ENCODE measurements around the gene IPCEF1.

The IPCEF1 gene

DNA sequence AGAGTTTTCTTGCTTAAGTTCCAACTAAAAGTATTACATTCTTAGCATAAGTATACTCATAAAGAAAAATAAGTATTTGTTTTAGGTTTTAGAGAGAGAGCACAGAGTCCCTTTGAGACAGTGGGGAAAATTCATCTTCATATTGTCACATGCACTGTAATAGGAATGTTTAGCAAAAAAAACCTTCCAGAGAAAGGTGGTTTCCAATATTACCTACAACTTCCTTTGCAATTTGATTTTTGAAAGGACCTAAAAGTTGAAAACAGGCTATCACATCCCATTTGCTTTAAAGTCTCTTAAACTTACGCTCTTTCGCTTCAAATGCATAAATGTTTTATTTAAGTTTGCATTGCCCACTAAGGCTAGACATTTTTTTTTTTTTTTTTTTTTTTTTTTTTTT lies 231.2 kb downstream of the IPCEF1 start:
- Histone ChIP-seq H3K27me3 (no peaks in the 10 kb centered on the region), H3K4me3 (no peak overlapping the region), H3K36me3 (no peaks in the 10 kb centered on the region), H3K4me2 (peak overlapping the region in 6 of 11 experiments; percentile 14 to 65 (median 37); a peak in 7 of 22 replicates), H3K9me3 (replicated peaks in 1 of 11) (peaks cover 15 to 28% (median 22%) of the 10 kb centered on the region in 11 experiments), H3K9ac (no peak overlapping the region), H3K27ac (peak overlapping the region in 7 of 11 experiments; percentile 11 to 70 (median 48); a peak in 9 of 22 replicates), H3K4me1 (peaks cover 0 to 50% (median 16%) of the 10 kb centered on the region in 10 experiments; a peak in 15 of 20 replicates), H4K20me1 (no peaks in the 10 kb centered on the region)
- no peak for TF ChIP-seq Cebpa-rat (IDR thresholded peaks at IDR 0.05)

DNA sequence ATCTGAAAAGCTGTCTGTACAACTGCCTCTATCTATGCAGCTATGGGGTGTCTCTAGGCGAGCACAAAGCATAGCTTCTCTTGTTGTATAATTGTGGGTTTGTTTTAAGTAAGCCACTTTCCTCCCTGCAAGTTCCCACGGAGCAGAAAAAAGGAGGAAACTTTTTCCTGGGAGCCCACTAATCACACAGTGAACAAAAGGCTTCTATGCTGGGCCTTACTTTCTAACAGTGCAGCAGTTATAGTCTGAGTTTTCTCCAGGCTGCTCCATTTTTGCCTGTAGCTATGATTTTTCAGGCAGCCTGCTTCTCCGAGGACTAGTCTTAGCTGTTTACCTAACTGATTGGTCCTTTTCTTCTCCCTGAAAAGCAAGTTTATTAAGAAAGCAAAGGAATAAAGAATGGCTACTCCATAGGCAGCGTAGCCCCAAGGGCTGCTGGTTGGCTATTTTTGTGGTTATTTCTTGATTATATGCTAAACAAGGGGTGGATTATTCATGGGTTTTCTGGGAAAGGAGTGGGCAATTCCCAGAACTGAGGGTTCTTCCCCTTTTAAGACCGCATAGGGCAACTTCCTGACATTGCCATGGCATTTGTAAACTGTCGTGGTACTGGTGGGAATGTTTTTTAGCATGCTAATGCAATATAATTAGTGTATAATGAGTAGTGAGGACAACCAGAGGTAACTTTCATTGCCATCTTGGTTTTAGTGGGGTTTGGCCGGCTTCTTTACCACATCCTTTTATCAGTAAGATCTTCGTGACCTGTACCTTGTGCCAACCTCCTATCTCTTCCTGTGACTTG lies 233.2 kb downstream of the IPCEF1 start:
- Histone ChIP-seq H3K9ac (no peak overlapping the region), H3K36me3 (no peaks in the 10 kb centered on the region), H3K27me3 (no peaks in the 10 kb centered on the region), H3K4me2 (peak overlapping the region in 3 of 11 experiments; percentile 13 to 34 (median 30); a peak in 5 of 22 replicates), H3K27ac (peak overlapping the region in 3 of 11 experiments; percentile 46 to 64 (median 50); a peak in 5 of 22 replicates), H3K4me1 (peaks cover 0 to 50% (median 16%) of the 10 kb centered on the region in 10 experiments; a peak in 15 of 20 replicates), H4K20me1 (no peaks in the 10 kb centered on the region), H3K9me3 (replicated peaks in 1 of 11) (peaks cover 15 to 28% (median 22%) of the 10 kb centered on the region in 11 experiments), H3K4me3 (no peak overlapping the region)
- no peak for TF ChIP-seq Cebpa-rat (IDR thresholded peaks at IDR 0.05)

DNA sequence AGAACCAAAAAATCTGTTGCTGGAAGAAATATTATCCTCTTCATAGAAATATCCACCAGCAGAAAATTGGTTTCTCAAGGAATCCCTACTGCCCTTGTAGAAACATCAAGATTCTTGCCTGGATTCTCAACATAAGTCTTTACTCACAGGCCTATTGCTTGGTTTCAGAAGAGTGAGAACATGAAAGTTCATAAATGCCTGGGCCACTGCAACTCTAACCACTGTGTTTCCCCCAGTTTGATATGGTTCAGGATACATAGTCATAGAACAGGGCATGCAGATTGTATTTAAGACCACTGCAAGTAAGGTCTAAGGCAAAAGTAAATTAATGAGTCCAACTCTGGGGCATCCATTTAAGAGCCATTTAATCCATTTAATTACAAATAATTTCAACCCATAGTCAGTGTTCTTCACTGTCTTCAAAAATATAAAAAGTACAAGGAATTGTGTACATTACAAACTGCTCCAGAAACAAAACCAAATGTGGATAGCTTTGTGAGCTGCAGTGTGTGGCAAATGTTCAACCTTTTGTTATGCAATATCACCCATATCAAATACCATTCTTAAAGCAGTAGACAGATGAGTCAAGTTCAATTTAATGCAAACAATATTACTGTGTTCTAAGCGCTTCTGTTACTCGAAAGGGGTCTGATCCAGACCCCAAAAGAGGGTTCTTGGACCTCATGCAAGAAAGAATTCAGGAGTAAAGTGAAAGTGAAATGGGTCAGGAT lies 234.2 kb downstream of the IPCEF1 start:
- no peak for TF ChIP-seq Cebpa-rat (IDR thresholded peaks at IDR 0.05)
- H3K9me3 ChIP-seq (replicated peaks in 1 of 11), result peaks cover 15 to 28% (median 22%) of the 10 kb centered on the region in 11 experiments
- no peaks in the 10 kb centered on the region for H3K36me3 ChIP-seq

DNA sequence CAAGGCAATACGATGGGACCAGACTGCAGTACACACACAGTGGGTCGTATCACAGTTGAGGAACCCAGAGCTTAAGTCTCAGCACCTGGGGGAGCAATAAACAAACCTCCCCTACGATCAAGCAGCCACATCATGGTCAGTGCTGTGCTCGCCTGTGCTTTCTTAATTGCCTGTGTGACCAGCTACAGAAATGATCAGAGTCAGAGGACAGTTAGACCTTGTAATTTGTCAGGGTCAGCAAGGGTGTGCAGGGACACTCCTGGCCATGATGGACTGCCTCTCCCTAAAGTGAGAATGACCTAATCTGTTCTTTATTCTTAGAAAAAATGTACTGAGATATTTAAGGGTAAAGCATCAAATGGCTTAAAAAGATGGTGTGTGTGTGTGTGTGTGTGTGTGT lies 239.1 kb downstream of the IPCEF1 start:
- Histone ChIP-seq H3K9me3 (replicated peaks in 1 of 11) (peaks cover 4 to 15% (median 8%) of the 10 kb centered on the region in 11 experiments; a peak in 20 of 22 replicates), H3K4me3 (no peak overlapping the region), H4K20me1 (no peaks in the 10 kb centered on the region), H3K36me3 (no peaks in the 10 kb centered on the region), H3K27ac (no peak overlapping the region), H3K9ac (no peak overlapping the region), H3K4me1 (no peaks in the 10 kb centered on the region; a peak in 1 of 20 replicates), H3K27me3 (no peaks in the 10 kb centered on the region), H3K4me2 (no peak overlapping the region)
- TF ChIP-seq Cebpa-rat (IDR thresholded peaks at IDR 0.05), result no peak

More for the DNA sequence above, 234.2 kb downstream of the IPCEF1 start:
- H3K27me3 ChIP-seq, result no peaks in the 10 kb centered on the region
- no peak overlapping the region for H3K9ac ChIP-seq
- H4K20me1 ChIP-seq, result no peaks in the 10 kb centered on the region
- no peak overlapping the region; a peak in 1 of 22 replicates for H3K27ac ChIP-seq
- H3K4me1 ChIP-seq, result peaks cover 0 to 44% (median 16%) of the 10 kb centered on the region in 10 experiments; a peak in 15 of 20 replicates
- no peak overlapping the region for H3K4me3 ChIP-seq
- H3K4me2 ChIP-seq, result peak overlapping the region in 2 of 11 experiments; percentile 30 to 34; a peak in 2 of 22 replicates

DNA sequence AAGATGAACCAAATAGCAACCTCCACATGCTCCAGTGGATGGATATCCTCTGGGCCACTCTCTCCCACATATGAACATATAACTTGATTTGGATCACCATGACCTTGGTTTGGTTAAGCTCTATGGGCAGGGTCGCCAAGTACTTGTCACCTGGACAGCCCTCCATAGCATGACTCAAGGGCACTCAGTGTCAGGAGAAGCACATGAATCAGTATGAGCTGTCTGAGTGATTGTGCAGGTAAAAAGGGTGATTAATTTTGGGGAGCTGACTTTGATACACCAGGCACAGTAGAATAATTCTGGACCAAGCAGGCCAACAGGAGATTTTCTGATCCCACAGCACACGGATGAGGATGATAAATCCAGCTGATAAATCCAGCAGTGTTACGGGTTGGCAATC lies 243.2 kb downstream of the IPCEF1 start:
- Histone ChIP-seq H3K4me1 (0 out of 20 replicates have a peak, but pooled peaks cover 0 to 6% (median 0%) of the 10 kb centered on the region in 10 experiments), H3K4me2 (no peak overlapping the region), H3K36me3 (no peaks in the 10 kb centered on the region), H4K20me1 (no peaks in the 10 kb centered on the region), H3K27me3 (no peaks in the 10 kb centered on the region), H3K9me3 (replicated peaks in 1 of 11) (peaks cover 0 to 13% (median 0%) of the 10 kb centered on the region in 11 experiments; a peak in 3 of 22 replicates), H3K27ac (no peak overlapping the region), H3K4me3 (no peak overlapping the region), H3K9ac (no peak overlapping the region)
- no peak for TF ChIP-seq Cebpa-rat (IDR thresholded peaks at IDR 0.05)

DNA sequence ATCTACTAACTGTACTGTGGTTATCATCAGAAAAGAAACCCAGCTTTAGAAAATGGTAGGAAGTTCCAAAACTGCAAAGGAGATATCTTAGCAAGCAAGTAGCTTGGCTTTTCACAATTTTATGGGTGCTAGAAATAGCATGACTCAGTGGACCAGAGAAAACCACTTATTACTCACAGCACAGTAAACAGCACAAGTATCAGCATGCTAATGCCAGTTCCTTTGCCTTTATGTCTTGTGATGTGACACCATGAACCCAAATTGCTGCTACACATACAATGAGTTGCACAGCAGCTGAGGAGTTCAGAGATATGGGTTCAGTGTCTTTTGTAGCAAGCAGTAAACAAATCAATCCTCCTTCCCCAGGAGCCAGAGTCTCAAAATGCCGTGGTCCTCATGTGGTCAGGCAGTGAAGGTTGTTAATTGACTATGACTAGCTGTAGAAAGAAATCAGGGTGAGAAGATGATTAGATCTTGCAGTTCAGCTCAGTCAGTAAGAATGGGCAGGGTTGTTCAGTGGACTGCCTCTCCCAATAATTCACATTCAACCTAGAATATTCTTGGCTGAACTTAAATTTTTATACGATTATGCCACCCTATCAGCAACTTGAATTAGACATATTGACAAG lies 244.3 kb downstream of the IPCEF1 start:
- H3K27ac ChIP-seq, result no peak overlapping the region
- no peak for TF ChIP-seq Cebpa-rat (IDR thresholded peaks at IDR 0.05)
- H4K20me1 ChIP-seq, result no peaks in the 10 kb centered on the region

DNA sequence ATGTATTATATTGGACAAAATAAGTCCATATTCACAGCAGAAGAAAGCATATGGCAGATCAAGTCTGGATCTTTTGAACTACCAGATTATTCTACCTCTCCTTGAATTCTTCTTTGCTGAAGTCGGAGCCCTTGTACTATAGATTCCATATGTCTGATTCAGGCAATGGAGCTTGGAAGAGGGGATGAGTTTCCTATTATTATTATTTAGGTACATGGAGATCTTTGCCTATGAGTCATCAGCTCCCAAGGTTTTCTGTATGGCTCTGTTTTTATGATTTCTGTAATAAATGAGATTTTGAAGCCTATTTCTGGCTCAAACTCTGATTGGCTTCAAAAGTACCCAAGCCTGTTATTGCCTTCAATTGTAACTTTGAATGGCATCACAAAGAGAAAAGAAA lies 245.6 kb downstream of the IPCEF1 start:
- TF ChIP-seq Cebpa-rat (IDR thresholded peaks at IDR 0.05), result no peak
- Histone ChIP-seq H3K27me3 (no peaks in the 10 kb centered on the region), H3K36me3 (no peaks in the 10 kb centered on the region), H4K20me1 (no peaks in the 10 kb centered on the region), H3K4me2 (no peak overlapping the region), H3K9me3 (replicated peaks in 1 of 11) (peaks cover 0 to 13% (median 3%) of the 10 kb centered on the region in 11 experiments; a peak in 5 of 22 replicates), H3K9ac (no peak overlapping the region), H3K4me3 (no peak overlapping the region), H3K4me1 (0 out of 20 replicates have a peak, but pooled peaks cover 0 to 6% (median 0%) of the 10 kb centered on the region in 10 experiments), H3K27ac (no peak overlapping the region)

More for the DNA sequence above, 244.3 kb downstream of the IPCEF1 start:
- Histone ChIP-seq H3K4me2 (no peak overlapping the region), H3K4me1 (0 out of 20 replicates have a peak, but pooled peaks cover 0 to 6% (median 0%) of the 10 kb centered on the region in 10 experiments), H3K27me3 (no peaks in the 10 kb centered on the region), H3K9ac (no peak overlapping the region), H3K36me3 (no peaks in the 10 kb centered on the region), H3K4me3 (no peak overlapping the region), H3K9me3 (replicated peaks in 1 of 11) (peaks cover 0 to 13% (median 0%) of the 10 kb centered on the region in 11 experiments; a peak in 3 of 22 replicates)

DNA sequence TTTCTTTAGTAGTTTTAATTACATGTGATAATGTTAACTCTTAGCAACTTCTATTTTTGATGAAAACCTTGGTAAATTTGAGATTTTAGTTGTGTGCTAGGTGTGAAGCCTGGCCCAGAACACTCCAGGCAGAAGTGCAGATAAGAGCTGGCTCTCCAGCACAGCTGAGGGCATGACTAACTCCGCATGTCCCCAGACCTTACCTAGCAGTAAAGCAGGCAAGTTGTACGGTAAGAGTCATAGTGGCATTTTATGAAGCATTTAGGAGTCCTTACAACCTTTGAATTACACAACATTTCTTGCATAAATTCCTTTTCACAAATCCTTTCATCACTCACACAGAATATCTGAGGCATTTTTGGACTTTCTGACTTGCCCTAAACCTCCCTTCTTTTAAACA lies 250.4 kb downstream of the IPCEF1 start:
- Histone ChIP-seq H3K27me3 (no peaks in the 10 kb centered on the region), H3K9ac (no peak overlapping the region)

More for the DNA sequence above, 250.4 kb downstream of the IPCEF1 start:
- Histone ChIP-seq H3K4me2 (no peak overlapping the region), H3K36me3 (no peaks in the 10 kb centered on the region), H3K4me1 (no peaks in the 10 kb centered on the region), H4K20me1 (no peaks in the 10 kb centered on the region), H3K4me3 (no peak overlapping the region), H3K9me3 (replicated peaks in 1 of 11) (peaks cover 0 to 16% (median 7%) of the 10 kb centered on the region in 11 experiments; a peak in 8 of 22 replicates), H3K27ac (no peak overlapping the region)
- TF ChIP-seq Cebpa-rat (IDR thresholded peaks at IDR 0.05), result no peak
